DMS53 treated with DMSO at 0.1 percent for 48 hours (cell line): ENCODE data around the gene PDGFRB.
"Not testable (repeated sequence)": the region's sequence is repeated elsewhere in the genome, so short reads cannot be mapped to it uniquely, and the experiment has no call there.

ENCODE experiments used
- DNase-seq: peaks from one replicate; lab custom pipeline; 2025; ENCODE audit not compliant: unreplicated experiment; lab: John Stamatoyannopoulos, UW

Gene PDGFRB

DNA sequence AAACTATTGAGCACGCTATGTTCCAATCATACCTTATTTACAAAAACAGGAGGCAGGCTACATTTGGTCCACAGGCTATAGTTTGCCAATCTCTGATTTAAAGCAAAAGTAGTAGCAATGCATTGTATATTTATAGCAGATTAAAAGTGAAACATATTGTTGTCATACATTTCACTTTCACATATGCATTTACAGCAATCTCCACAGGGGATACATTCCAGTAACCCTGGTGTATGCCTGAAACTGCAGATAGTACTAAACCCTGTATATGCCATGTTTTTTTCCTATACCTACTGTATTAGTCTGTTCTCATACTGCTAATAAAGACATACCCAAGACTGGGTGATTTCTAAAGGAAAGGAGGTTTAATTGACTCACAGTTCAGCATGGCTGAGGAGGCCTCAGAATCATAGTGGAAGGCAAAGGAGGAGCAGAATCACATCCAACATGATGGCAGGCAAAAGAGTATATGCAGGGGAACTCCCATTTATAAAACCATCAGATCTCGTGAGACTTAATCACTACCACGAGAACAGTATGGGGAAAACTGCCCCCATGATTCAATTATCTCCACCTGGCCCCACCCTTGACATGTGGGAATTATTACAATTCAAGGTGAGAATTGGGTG lies 63.4 kb downstream of the PDGFRB start:
- no peak for DNase-seq

GRCh38 chr5:150085950-150086715 lies 69.5 kb downstream of the PDGFRB start, which contains the start of gene CSF1R:
TSS of gene CSF1R (minus strand) at chr5:150086554. CDS start at chr5:150086427, 127 bp downstream.
- DNase-seq, result no peak

DNA sequence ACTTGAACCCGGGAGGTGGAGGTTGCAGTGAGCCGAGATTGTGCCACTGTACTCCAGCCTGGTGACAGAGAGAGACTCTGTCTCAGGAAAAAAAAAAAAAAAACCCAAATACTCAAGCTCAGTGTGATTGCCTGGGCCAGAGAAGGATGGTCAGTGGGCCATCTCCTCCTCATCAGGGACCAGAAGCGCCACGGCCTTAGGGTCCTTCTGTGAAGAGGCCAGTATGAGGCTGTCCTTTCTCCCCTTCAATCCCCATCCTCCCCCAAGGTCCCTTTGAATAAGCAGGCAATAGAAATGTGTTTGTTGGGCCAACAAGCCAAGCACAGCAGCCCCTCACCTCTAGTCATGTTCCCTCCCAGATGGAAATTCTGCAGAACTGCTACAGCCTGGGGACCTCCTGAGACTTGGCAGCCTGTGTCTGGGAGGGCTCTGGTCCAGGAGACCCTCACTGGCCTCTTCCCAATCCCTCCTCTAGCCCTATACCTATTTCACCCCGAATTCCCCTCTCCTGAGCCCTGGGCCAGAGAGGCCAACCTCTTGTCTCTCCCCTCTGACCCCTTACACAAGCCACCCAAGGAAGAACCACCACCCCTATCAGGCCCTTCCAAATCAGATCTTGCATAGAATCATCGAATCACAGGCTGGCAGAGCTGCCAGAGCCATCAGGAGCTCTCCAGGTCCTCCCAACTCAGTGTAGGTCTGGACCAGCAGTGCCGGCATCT lies 70.3 kb downstream of the PDGFRB start:
- no peak for DNase-seq

GRCh38 chr5:150084754-150085153 lies 70.9 kb downstream of the PDGFRB start:
- not testable (repeated sequence) for DNase-seq

DNA sequence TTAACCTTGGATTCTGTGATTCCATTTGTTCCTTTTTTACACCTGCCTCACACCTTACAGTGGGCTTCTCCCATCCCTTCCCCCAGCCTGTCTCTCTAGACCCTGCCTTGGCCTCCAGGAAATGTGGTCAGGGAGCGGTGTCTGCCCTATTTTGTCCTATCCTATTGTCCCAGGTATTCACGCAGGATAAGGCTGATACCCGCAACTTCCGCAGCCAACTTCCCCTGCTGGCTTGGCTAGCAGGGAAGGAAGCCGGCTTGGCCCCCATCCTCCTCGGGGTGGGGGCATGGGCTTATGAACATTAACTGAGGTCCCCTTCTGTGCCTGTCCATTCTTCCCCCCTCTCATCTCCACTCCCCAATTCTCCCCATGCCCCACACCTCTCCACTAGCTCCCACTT lies 72.8 kb downstream of the PDGFRB start:
- no peak for DNase-seq

DNA sequence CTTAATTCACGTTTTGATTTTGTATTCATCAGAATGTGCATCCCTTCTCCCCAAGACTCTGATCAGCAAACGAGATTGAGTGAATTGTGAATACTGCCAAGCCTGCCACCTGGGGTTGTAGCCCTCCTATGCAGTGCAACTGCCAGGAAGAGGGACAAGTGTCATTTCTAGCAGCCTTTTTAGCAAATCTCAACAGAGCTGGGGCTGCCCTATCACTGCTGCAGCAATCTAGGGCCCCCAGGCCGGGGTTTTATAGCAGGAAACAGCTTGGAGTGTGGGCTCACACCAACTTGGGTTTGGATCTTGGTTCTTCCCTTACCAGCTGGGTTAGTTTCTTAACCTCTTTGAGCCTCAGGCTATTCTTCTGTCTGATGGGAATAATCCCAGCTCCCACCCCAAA lies 73.3 kb downstream of the PDGFRB start:
- no peak for DNase-seq

DNA sequence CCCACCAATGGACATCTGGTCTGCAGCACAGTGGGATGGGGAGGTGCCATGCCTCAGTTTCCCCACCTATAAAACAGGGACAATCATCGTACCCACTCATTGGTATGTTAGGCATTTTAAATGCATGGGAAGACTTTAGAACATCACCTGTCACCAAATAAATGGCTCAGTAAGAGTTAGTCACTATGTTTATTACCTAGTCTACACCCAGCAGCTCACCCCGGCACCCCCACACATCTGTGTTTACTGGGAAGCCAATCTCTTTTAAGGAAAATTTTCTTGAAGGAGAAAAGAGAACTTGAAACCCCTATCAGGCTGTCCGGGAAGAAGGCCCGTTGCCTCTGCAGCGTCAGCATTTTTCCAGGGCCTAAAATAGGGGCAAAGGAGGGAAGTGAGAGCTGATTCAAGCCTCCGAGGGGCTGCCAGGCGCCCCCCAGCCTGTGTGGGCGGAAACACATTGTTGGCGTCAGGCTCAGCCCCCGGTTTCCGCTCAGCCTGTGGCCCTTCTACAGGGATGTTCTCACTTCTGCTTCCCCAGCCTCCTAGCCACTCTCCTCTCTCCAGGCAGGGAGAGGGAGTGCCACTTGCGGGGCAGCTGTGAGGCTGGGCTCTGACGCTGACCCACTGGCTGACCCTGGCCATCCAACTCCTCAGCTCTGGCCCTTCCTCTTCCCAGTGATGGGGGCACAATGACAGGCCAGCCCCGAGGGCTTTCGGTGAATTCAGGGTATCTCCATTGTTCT lies 73.9 kb downstream of the PDGFRB start:
- DNase-seq, result no peak

DNA sequence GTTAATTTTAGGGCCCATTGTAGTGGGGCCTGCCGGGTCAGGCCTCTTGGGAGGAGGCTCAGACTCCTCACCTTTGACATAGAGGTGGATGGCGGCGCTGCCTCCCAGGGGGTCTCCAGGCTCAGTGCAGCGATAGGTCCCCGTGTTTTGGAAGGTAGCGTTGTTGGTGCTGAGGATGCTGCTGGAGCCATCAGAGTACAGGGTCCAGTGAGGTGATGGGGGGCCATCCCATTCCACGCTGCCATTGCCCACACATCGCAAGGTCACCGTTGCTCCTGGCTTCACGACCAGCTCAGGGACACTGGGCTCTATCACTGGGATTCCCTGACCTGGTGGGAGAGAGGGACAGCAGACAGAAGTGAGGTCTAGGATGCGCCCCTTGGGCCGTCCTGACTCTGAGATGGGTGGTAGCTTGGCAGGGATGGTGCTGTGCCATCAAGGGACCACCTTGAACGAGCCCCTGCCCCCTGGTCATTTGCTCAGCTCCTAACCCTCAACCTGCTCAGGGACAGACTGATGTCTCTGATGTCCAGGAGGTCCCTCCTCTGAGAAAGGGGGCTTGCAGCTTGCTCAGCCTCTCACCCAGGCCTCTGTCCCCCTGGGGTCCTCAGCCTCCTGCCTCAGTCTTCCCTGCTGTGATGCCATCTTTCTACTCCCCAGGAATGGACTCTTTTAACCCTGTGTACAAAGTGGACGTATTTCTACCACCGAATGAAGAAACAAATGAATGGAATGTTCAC lies 74.8 kb downstream of the PDGFRB start:
- no peak for DNase-seq

GRCh38 chr5:150079909-150080461 lies 75.7 kb downstream of the PDGFRB start:
- DNase-seq, result no peak

DNA sequence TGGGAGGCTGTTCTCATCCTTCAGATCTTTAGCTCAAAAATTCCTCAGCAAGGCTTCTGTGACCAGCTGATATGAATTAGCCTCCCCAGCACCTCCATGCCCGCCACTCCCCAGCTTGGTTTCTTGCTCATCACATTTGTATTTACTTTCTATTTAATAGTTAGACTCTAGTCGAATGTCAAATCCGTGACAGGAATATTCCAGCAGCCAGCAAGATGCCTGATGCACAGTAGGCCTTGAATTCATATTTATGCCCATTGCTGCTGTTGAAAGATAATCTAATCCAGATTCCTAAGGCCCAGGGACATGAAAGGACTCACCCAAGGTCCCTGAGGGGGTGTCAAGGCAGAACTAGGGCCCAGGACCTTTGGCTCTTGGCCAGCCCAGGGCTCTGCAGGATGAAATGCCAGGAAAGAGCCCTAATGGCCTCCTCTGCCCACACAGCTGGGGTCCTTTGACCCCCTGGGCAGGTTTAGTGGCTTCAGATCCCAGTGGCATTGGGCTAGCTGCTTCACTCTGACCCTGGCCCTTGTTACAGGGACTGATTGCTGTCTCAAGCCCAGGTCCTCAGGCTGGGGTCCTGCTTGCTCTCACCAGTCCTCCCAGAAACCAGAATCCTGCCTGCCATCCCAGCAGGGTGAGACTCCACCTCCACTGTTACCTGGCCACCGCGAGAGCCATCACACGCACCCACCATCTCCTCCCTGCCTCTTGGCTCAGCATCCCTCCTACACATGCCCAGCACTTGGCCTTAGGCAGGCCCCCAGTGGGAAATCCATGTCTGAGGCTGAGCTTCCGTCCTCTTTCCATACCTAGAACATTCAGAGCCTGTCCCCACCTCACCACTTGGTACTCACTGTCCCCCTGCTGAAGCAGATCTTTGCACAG lies 76.6 kb downstream of the PDGFRB start:
- DNase-seq, result no peak

GRCh38 chr5:150077996-150078801 lies 77.4 kb downstream of the PDGFRB start:
- no peak for DNase-seq

GRCh38 chr5:150077060-150077459 lies 78.6 kb downstream of the PDGFRB start:
- DNase-seq, result no peak

DNA sequence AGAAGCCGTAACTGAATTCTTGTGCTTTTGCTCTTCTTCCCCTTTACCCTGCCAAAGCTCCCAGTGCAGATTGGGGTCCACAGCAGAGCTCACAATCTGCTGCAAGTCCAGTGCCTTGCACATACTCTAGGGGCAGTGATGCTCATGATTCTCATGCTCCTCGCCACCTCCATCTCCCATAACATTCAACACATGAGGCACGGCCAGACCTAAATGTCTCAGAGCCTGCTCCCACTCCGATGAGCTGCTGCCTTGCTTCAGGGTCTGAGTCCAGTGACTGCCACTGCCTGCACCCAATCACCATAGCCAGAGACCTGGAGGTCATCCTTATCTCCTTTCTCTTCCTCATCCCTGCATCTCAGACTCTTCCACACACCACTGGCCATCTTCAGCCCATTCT lies 79.8 kb downstream of the PDGFRB start:
- DNase-seq, result no peak

GRCh38 chr5:150075233-150075632 lies 80.4 kb downstream of the PDGFRB start:
- no peak for DNase-seq

- DNase-seq, result no peak
Measured at GRCh38 chr5:150073677-150074076, 82.0 kb downstream of the PDGFRB start.

GRCh38 chr5:150073086-150073625 lies 82.5 kb downstream of the PDGFRB start:
- no peak for DNase-seq

- DNase-seq, result no peak
Measured at GRCh38 chr5:150070821-150071220, 84.8 kb downstream of the PDGFRB start.
